ENCODE measurements around the gene MED13L.

- TF ChIP-seq CTCF (IDR thresholded peaks at IDR 0.05) (no peak), POLR2A (IDR thresholded peaks at IDR 0.05) (no peak)
These were observed 127.5 kb downstream of the MED13L start for GRCh38 chr12:116150001-116150400.
